Measurements from ENCODE around the gene NXNL2.

Gene NXNL2

GRCh38 chr9:88534456-88535225 is at the start of gene NXNL2:
TSS of gene NXNL2 (plus strand) at chr9:88535178. CDS start at chr9:88535435, 257 bp downstream.
- peak; percentile 55 for DNase-seq

- DNase-seq: no peak
Measured at GRCh38 chr9:88488166-88488565, 46.8 kb upstream of the NXNL2 start.

GRCh38 chr9:88494983-88495721 is 39.8 kb upstream of the NXNL2 start:
- DNase-seq: no peak

- no peak for DNase-seq
Measured at GRCh38 chr9:88497224-88497623, 37.8 kb upstream of the NXNL2 start.

- no peak for DNase-seq
Measured at GRCh38 chr9:88498880-88499279, 36.1 kb upstream of the NXNL2 start.

- DNase-seq: no peak
Measured at GRCh38 chr9:88501086-88501485, 33.9 kb upstream of the NXNL2 start.

GRCh38 chr9:88502552-88503034 is 32.4 kb upstream of the NXNL2 start:
- no peak for DNase-seq

GRCh38 chr9:88503081-88503844 is 31.7 kb upstream of the NXNL2 start:
- no peak for DNase-seq

- DNase-seq: no peak
Measured at GRCh38 chr9:88503845-88504764, 30.9 kb upstream of the NXNL2 start.

- DNase-seq: no peak
Measured at GRCh38 chr9:88508326-88508725, 26.7 kb upstream of the NXNL2 start.

GRCh38 chr9:88511906-88512305 is 23.1 kb upstream of the NXNL2 start:
- no peak for DNase-seq

- no peak for DNase-seq
Measured at GRCh38 chr9:88514247-88514646, 20.7 kb upstream of the NXNL2 start.

GRCh38 chr9:88521308-88521707 is 13.7 kb upstream of the NXNL2 start:
- no peak for DNase-seq

GRCh38 chr9:88522360-88522759 is 12.6 kb upstream of the NXNL2 start:
- DNase-seq: no peak

GRCh38 chr9:88523056-88523455 is 11.9 kb upstream of the NXNL2 start:
- no peak for DNase-seq

- DNase-seq: no peak
Measured at GRCh38 chr9:88524911-88525310, 10.1 kb upstream of the NXNL2 start.

- DNase-seq: no peak
Measured at GRCh38 chr9:88527618-88528017, 7.4 kb upstream of the NXNL2 start.

GRCh38 chr9:88528080-88528790 is 6.7 kb upstream of the NXNL2 start:
- DNase-seq: no peak

GRCh38 chr9:88529496-88529895 is 5.5 kb upstream of the NXNL2 start:
- DNase-seq: no peak

GRCh38 chr9:88530051-88530450 is 4.9 kb upstream of the NXNL2 start:
- DNase-seq: no peak

GRCh38 chr9:88531920-88532698 is 2.9 kb upstream of the NXNL2 start:
- no peak for DNase-seq
